Renal cortical epithelial cell (primary cell): ENCODE data around the gene KCNE3. TPM values are rescaled to one million over a fixed set of nuclear protein-coding genes. Genes with fewer than 3 reads are reported as not detected.

ENCODE experiments used
- DNase-seq: peaks from one replicate; pipeline ENCODE4 v3.0.0-alpha.2; 2011; ENCODE audit warnings: low read depth
- total RNA-seq: library from RNA; depleted of rRNA; stranded (reverse); fragments of >200 nt; gene quantifications from 2 replicates; pipeline ENCODE4 v1.2.3, GENCODE V29; 2014

KCNE3 gene
- total RNA-seq, result 0.52 and 11.8 TPM in 2 replicates

DNA sequence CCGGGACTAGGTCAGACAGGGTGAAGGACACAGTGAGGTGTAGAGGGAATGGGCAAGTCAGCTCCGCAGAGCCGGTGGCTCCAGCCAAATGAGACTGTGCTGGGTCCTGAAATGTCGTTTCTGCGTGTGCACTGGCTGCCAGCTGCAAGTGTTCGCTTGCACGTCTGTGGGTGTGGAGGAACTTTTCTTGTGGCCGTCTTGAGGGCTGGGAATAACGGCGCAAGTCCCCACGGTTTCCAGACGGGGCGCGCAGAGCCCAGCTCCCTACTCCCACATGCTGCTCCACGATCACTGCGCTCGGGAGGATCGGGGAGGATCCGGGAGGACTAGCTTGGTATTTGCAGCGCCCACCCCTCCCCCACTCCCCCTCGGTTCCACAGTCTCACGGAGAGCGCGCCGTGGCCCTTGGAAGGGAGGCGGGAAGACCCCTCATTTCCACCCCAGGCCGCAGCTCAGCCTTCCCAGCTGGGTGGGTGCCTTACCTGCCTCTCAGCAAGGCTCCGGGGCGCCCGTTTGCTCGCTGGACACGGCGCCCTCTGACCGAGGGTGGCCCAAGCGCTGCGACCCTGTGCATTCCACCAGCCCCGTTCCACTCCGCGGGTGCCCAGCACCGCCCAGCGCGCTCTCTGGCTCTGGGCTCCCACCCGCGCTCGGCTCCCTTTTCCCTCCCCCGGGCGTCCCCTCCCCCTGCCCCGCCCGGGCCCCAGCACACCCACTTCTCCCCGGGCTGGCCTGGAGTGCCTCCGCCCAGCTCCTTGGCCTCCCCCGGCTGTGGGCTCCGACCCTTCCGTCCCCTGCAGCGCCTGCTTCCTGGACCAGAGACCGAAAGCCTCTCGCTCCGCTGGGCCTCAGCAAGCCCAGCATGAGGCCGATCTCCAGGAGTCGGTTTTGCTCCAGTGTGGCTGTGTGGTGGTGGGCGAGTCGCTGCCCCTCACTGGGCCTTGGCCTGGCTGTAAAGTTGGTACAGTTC is at the start of gene KCNE3:
KCNE3 (minus strand) TSS at position 634 of the 970 bp plus-strand sequence. CDS start 9,986 bp downstream, outside the sequence.
- peak; percentile 9 for DNase-seq

GRCh38 chr11:74507582-74507981 is 40.2 kb upstream of the KCNE3 start:
- DNase-seq, result no peak

- peak; percentile 3 for DNase-seq
Measured at GRCh38 chr11:74506823-74507222, 39.5 kb upstream of the KCNE3 start.

- DNase-seq, result no peak
Measured at GRCh38 chr11:74505911-74506310, 38.6 kb upstream of the KCNE3 start.

- DNase-seq, result no peak
Measured at GRCh38 chr11:74504100-74504691, 36.8 kb upstream of the KCNE3 start.

DNA sequence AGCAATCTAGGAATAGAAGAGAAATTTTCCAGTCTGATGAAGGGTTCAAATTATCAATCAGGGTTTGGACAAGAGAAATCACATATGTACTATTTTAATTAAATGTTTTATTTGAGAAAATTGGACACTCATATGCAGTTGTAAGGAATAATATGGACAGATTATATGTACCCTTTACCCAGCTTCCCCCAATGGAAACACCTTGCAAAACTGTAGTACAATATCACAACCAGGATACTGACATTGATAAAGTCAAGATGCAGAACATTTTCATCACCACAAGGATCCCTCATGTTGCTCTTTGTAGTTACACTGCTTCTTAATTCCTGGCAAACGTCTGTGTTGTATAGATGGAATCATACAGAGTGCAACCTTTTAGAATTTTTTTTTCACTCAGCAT is 27.6 kb upstream of the KCNE3 start:
- no peak for DNase-seq

- peak; percentile 74 for DNase-seq
Measured at GRCh38 chr11:74493791-74494630, 26.7 kb upstream of the KCNE3 start.

- peak; percentile 91 for DNase-seq
Measured at GRCh38 chr11:74492974-74493790, 25.8 kb upstream of the KCNE3 start, which contains the start of gene LIPT2. TSS of gene LIPT2 (minus strand) at chr11:74493724. CDS start at chr11:74493703, 21 bp downstream.

DNA sequence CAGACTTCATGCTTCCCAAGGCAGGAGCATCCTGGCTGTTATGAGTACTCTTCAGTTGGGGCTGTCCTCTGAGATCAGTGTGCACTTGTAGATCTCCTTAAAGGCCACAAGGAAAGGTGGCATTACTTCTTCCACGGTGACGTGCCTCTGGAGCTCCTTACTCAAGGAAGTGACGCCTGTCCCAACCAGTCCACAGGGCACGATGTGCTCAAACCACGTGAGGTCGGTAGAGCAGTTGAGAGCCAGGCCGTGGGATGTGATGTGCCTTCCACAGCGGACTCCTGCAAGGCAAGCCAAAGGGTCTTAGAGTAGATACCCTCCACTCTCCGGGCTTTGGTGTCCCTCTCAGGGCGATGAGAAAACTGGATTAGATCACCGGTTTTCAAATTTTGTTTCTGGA is 24.7 kb upstream of the KCNE3 start:
- DNase-seq, result no peak

GRCh38 chr11:74490941-74491340 is 23.6 kb upstream of the KCNE3 start:
- no peak for DNase-seq

DNA sequence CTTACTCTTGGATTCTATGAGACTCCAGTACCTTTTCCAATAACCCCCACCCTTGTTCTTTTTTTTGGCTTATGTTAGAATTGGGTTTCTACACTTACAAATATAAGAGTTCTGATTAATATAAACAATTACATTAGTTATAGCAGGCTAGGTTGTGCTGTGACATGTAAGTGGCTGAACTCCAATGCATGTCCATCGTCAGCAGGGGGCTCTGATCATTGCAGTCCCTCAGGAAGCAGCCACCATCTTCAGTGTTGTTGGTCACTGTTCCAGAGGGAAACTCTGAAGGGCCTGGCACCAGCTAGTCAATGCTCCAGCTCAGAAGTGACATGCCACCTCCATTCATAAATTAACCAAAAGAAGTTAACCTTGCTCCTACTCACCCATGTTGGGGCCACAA is 20.5 kb upstream of the KCNE3 start:
- DNase-seq, result no peak

DNA sequence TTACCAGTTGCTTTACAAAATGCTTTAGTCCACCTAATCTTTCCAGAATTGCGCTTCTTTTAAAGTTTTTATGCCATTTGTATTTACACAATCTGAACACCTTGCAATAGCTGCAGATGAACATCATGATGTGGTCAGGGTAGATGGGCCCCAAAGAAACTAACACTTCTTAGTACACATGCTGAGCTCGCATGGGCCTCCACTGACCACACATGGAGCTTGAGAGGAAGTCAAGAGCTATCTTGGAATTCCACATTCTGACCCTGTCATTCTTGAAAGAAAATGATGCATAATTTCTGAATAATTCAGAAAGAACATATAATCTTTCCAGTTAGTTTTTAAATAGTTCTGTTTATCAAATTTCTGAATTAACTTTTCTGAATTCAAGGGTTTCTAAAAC is 18.5 kb upstream of the KCNE3 start:
- no peak for DNase-seq

GRCh38 chr11:74480688-74481417 is 13.5 kb upstream of the KCNE3 start:
- DNase-seq, result no peak

GRCh38 chr11:74479732-74480123 is 12.4 kb upstream of the KCNE3 start:
- DNase-seq, result no peak

GRCh38 chr11:74478877-74479731 is 11.8 kb upstream of the KCNE3 start:
- no peak for DNase-seq

DNA sequence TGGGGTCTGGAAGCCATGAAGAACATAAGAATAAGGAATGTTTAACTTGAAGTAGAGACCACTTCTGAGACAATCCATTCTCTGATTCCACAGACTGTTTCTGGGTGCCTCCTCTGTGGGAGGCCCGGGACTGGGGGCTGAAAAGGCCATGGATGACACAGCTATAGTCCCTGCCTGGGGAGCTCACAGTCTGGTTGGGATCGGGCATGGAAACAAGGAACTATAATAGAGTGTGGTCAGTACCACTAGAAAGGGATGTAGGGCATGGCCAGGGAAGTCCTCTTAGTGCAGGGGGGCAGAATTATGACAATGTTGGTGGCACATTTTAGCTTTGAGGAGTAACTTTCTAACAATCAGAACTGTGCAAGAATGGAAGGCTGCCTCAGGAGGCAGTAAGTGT is 9.2 kb upstream of the KCNE3 start:
- DNase-seq, result no peak

- no peak for DNase-seq
Measured at GRCh38 chr11:74474316-74474715, 7.0 kb upstream of the KCNE3 start.

DNA sequence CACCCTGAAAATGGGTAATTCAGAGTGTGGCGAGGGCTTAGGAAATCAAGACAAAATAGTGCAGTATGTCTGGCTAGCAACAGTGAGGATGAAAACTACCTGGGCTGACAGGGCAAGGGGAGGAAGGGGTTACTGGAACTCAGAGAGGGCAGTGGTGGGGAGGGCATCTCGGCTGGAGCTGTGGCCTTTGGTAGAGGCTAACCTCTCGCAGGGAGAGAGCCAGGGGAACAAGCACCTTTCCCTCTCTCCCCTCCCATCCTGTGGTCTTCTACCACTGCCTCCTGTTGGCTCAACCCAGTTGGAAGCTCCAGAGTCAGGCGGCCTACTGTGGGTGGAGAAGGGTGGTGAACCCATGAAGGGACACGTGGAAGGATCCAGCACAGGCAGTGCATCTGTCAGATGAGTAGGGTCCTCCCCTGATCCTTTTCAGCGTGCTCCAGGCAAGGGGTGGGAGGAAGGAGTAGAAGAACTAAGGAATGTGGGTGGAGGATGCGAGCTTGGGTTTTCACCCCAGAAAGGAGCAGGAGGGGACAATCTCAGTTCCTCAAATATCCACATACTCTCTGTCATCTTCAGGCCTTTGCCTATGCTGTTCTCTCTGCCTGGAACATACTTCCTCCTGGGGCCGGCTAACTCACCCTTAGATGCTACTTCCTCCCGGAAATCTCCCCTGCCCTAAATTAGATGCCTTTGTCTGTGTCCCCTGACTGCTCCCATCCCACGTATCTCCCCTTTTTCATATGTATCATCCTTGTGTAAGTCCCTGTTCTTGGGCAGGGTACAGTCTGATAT is 6.2 kb upstream of the KCNE3 start:
- no peak for DNase-seq
